ENCODE results near the gene PIGR. TPM values are rescaled to one million over a fixed set of nuclear protein-coding genes. Genes with fewer than 3 reads are reported as not detected.

Gene PIGR
- polyA plus RNA-seq, 1 of the 3 experiments (the other 2 are of a cell fraction): not detected

DNA sequence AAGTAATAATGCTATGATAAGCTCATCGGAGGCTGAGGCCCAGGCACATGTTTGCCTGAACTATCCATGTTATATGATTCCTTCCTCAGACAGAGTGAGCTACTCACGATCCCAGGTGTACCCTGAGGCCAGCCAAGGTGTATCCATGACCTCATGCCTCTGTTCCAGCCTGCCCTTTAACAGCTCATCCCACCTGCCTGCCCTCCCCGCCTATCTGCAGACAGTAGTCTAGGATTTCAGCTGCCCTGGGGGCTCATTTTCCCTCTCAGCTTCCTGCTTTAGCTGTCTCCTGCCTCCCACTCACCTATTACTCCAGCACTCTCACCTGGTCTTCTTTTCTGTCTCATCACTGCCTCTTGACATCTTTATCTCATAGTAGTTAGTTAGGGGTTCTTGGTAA, 50.9 kb downstream of the PIGR start:
- no peak overlapping the region for H3K4me2 ChIP-seq

More for the DNA sequence above, 50.9 kb downstream of the PIGR start:
- WGBS (ENCODE audit: low lambda C conversion rate): 65% methylated on average over 3 of the region's 3 CpGs
- no peaks in the 10 kb centered on the region for H3K27me3 ChIP-seq (ENCODE audit: insufficient read depth)
- H3K9me2 ChIP-seq: no peaks in the 10 kb centered on the region
- ChIA-PET POLR2A (no interaction called here), CTCF (interaction anchor here (1.4 to 5.9 kb wide), 4 partner anchors 17 to 169 kb away, joined by 3 to 32 read pairs (median 10); no protein-coding TSS in a partner anchor)
- no peaks in the 10 kb centered on the region for H3K4me1 ChIP-seq (ENCODE audit: control insufficient read depth in 1 of 2, insufficient read depth in 2 of 2, low read depth in 1 of 2, low read length in 1 of 2)
- no peaks in the 10 kb centered on the region for H4K20me1 ChIP-seq (ENCODE audit: insufficient read depth)
- H3K9ac ChIP-seq: no peak overlapping the region
- no peak for TF ChIP-seq ELF1 (IDR thresholded peaks at IDR 0.05)
- no peak for TF ChIP-seq YY1 (IDR thresholded peaks at IDR 0.05; ENCODE audit: low read depth)
- TF ChIP-seq RFX5 (IDR thresholded peaks at IDR 0.05; ENCODE audit: low read length): no peak
- TF ChIP-seq, protein P1, sequence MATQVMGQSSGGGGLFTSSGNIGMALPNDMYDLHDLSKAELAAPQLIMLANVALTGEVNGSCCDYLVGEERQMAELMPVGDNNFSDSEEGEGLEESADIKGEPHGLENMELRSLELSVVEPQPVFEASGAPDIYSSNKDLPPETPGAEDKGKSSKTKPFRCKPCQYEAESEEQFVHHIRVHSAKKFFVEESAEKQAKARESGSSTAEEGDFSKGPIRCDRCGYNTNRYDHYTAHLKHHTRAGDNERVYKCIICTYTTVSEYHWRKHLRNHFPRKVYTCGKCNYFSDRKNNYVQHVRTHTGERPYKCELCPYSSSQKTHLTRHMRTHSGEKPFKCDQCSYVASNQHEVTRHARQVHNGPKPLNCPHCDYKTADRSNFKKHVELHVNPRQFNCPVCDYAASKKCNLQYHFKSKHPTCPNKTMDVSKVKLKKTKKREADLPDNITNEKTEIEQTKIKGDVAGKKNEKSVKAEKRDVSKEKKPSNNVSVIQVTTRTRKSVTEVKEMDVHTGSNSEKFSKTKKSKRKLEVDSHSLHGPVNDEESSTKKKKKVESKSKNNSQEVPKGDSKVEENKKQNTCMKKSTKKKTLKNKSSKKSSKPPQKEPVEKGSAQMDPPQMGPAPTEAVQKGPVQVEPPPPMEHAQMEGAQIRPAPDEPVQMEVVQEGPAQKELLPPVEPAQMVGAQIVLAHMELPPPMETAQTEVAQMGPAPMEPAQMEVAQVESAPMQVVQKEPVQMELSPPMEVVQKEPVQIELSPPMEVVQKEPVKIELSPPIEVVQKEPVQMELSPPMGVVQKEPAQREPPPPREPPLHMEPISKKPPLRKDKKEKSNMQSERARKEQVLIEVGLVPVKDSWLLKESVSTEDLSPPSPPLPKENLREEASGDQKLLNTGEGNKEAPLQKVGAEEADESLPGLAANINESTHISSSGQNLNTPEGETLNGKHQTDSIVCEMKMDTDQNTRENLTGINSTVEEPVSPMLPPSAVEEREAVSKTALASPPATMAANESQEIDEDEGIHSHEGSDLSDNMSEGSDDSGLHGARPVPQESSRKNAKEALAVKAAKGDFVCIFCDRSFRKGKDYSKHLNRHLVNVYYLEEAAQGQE (IDR thresholded peaks at IDR 0.05; ENCODE audit: low read depth, low read length): no peak
- TF ChIP-seq, protein P2, sequence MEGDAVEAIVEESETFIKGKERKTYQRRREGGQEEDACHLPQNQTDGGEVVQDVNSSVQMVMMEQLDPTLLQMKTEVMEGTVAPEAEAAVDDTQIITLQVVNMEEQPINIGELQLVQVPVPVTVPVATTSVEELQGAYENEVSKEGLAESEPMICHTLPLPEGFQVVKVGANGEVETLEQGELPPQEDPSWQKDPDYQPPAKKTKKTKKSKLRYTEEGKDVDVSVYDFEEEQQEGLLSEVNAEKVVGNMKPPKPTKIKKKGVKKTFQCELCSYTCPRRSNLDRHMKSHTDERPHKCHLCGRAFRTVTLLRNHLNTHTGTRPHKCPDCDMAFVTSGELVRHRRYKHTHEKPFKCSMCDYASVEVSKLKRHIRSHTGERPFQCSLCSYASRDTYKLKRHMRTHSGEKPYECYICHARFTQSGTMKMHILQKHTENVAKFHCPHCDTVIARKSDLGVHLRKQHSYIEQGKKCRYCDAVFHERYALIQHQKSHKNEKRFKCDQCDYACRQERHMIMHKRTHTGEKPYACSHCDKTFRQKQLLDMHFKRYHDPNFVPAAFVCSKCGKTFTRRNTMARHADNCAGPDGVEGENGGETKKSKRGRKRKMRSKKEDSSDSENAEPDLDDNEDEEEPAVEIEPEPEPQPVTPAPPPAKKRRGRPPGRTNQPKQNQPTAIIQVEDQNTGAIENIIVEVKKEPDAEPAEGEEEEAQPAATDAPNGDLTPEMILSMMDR (IDR thresholded peaks at IDR 0.05): no peak
- TF ChIP-seq TAF1 (IDR thresholded peaks at IDR 0.05; ENCODE audit: borderline replicate concordance, low read depth, low read length): no peak
- TF ChIP-seq MEF2A (IDR thresholded peaks at IDR 0.05; ENCODE audit: borderline replicate concordance, low read depth): no peak
- TF ChIP-seq, protein P3, sequence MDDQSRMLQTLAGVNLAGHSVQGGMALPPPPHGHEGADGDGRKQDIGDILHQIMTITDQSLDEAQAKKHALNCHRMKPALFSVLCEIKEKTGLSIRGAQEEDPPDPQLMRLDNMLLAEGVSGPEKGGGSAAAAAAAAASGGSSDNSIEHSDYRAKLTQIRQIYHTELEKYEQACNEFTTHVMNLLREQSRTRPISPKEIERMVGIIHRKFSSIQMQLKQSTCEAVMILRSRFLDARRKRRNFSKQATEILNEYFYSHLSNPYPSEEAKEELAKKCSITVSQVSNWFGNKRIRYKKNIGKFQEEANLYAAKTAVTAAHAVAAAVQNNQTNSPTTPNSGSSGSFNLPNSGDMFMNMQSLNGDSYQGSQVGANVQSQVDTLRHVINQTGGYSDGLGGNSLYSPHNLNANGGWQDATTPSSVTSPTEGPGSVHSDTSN (IDR thresholded peaks at IDR 0.05): no peak
- TF ChIP-seq FOXJ3 (CRISPR knock-in tag; IDR thresholded peaks at IDR 0.05): no peak
- no peak for TF ChIP-seq RCOR1 (IDR thresholded peaks at IDR 0.05; ENCODE audit: low read length)
- no peak for TF ChIP-seq EZH2phosphoT487 (IDR thresholded peaks at IDR 0.05; ENCODE audit: borderline replicate concordance, low read depth)
- no peak overlapping the region for H3K27ac ChIP-seq (ENCODE audit: low read depth in 2 of 2, low read length in 1 of 2)
- H3K4me3 ChIP-seq (ENCODE audit: low read depth in 2 of 2, low read length in 1 of 2): no peak overlapping the region
- no peaks in the 10 kb centered on the region for H3K36me3 ChIP-seq (replicated peaks in 1 of 2; ENCODE audit: control insufficient read depth in 1 of 2, insufficient read depth in 2 of 2, low read length in 1 of 2)
- no peaks in the 10 kb centered on the region for H3K9me3 ChIP-seq
- no peaks in the 10 kb centered on the region for H3K79me2 ChIP-seq (ENCODE audit: insufficient read depth)
- H2AFZ ChIP-seq (ENCODE audit: low read depth): no peak overlapping the region
- DNase-seq: no peak
- no peaks in the 10 kb centered on the region for H3F3A ChIP-seq (replicated peaks; ENCODE audit: insufficient read depth)

Measured in SK-N-SH (cell line).